ENCODE data around the gene PTPRF. TPM values are rescaled to one million over a fixed set of nuclear protein-coding genes. Genes with fewer than 3 reads are reported as not detected.

PTPRF gene
- total RNA-seq, 2 donors from 2014 or later, result 0.52 to 5.9 TPM

DNA sequence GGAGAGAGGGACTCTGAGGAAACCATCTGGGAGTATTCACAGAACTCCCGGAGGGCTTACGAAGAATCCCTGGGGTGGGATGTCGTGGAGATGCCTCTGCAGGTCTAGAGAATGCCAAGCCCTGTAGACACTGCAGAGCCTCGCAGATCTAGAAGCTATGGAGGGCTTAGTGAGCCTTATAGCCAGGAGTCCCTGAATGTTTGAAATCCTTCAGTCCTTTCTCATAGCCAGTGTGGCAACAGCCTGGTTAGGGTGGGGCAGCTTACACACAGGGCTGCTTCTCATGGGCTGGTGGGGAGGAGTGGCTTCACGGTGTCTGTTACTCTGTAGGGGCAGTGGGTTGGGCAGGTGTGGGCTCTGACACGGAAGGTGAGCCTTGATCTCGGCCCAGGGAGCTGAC lies 75.1 kb downstream of the PTPRF start:
- H3K4me1 Mint-ChIP-seq, result peaks cover 3% of the 10 kb centered on the region
- H3K27me3 Mint-ChIP-seq, result peaks cover 10% of the 10 kb centered on the region
- no peaks in the 10 kb centered on the region for H3K36me3 Mint-ChIP-seq (ENCODE audit: low read depth)
- no peak overlapping the region for H3K27ac Mint-ChIP-seq
- ATAC-seq (no peak), DNase-seq (no peak)
- H3K9me3 ChIP-seq (ENCODE audit: control insufficient read depth, low read length, poor library complexity, severe bottlenecking), result no peaks in the 10 kb centered on the region
- no peak overlapping the region for H3K4me3 Mint-ChIP-seq

- H3K36me3 Mint-ChIP-seq (ENCODE audit: low read depth), result peaks cover 5% of the 10 kb centered on the region
- H3K9me3 ChIP-seq (ENCODE audit: control insufficient read depth, low read length, poor library complexity, severe bottlenecking), result no peaks in the 10 kb centered on the region
- peaks cover 2% of the 10 kb centered on the region for H3K4me1 Mint-ChIP-seq
- ATAC-seq (no peak), DNase-seq (no peak)
- no peak overlapping the region for H3K4me3 Mint-ChIP-seq
- no peak overlapping the region for H3K27ac Mint-ChIP-seq
- H3K27me3 Mint-ChIP-seq, result peaks cover 19% of the 10 kb centered on the region
Observed at GRCh38 chr1:43606624-43607023, 75.9 kb downstream of the PTPRF start.

- Mint-ChIP-seq H3K27ac (no peak overlapping the region), H3K4me3 (no peak overlapping the region), H3K4me1 (peaks cover 7% of the 10 kb centered on the region), H3K36me3 (ENCODE audit: low read depth) (peaks cover 5% of the 10 kb centered on the region), H3K27me3 (peaks cover 29% of the 10 kb centered on the region)
- DNase-seq, result no peak
- no peaks in the 10 kb centered on the region for H3K9me3 ChIP-seq (ENCODE audit: control insufficient read depth, low read length, poor library complexity, severe bottlenecking)
- no peak for ATAC-seq
Observed at GRCh38 chr1:43608827-43609226, 78.1 kb downstream of the PTPRF start.

GRCh38 chr1:43610339-43610738 lies 79.7 kb downstream of the PTPRF start:
- H3K27ac Mint-ChIP-seq, result no peak overlapping the region
- H3K9me3 ChIP-seq (ENCODE audit: control insufficient read depth, low read length, poor library complexity, severe bottlenecking), result no peaks in the 10 kb centered on the region
- H3K27me3 Mint-ChIP-seq, result peaks cover 29% of the 10 kb centered on the region
- H3K36me3 Mint-ChIP-seq (ENCODE audit: low read depth), result peaks cover 5% of the 10 kb centered on the region
- peaks cover 7% of the 10 kb centered on the region for H3K4me1 Mint-ChIP-seq
- H3K4me3 Mint-ChIP-seq, result no peak overlapping the region
- DNase-seq (no peak), ATAC-seq (no peak)

DNA sequence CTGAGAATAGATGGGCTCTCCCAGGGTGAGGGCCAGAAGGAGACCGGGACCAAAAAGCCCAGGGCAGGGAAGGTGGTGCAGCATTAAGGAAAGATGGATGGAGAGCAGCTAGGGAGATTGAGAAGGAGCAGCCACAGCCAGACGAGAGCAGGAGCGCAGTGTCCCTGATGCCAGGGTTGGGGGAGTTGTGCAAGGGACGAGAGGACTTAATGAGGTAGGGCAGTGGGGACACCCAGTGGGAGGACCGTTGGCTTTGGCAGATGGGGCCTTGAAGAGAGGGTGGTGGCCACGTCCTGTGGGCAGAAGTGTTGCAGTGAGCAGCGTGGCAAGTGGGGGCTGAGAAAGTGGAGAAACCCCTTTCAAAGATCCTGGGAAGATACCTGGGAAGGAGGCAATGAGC lies 81.3 kb downstream of the PTPRF start:
- no peaks in the 10 kb centered on the region for H3K9me3 ChIP-seq (ENCODE audit: control insufficient read depth, low read length, poor library complexity, severe bottlenecking)
- no peak for ATAC-seq
- no peak overlapping the region for H3K27ac Mint-ChIP-seq
- peaks cover 7% of the 10 kb centered on the region for H3K4me1 Mint-ChIP-seq
- DNase-seq, result no peak
- peaks cover 5% of the 10 kb centered on the region for H3K36me3 Mint-ChIP-seq (ENCODE audit: low read depth)
- peaks cover 39% of the 10 kb centered on the region for H3K27me3 Mint-ChIP-seq
- H3K4me3 Mint-ChIP-seq, result no peak overlapping the region

DNA sequence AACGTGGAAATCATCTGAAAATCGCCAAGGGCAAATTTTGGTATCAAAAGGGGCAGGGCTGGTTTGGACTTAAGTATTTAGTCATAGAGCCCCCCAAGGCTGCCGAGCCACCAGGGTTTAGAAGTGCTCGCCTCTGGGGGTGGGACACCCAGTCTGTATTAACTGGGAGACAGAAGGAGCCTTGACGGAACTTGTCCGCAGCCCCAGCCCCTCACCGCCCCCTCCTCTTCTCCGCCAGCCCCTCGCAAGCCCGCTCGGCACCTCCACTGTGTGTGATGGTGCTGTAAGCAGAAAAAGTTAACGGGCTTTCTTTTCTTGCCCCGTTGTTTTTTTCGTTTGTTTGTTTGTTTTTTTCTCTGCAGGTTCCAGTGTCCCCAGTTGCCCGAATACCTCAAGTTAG lies 81.7 kb downstream of the PTPRF start:
- Mint-ChIP-seq H3K4me1 (peaks cover 7% of the 10 kb centered on the region), H3K4me3 (no peak overlapping the region), H3K27ac (no peak overlapping the region), H3K36me3 (ENCODE audit: low read depth) (peaks cover 5% of the 10 kb centered on the region), H3K27me3 (peaks cover 39% of the 10 kb centered on the region)
- ATAC-seq (no peak), DNase-seq (no peak)
- no peaks in the 10 kb centered on the region for H3K9me3 ChIP-seq (ENCODE audit: control insufficient read depth, low read length, poor library complexity, severe bottlenecking)

DNA sequence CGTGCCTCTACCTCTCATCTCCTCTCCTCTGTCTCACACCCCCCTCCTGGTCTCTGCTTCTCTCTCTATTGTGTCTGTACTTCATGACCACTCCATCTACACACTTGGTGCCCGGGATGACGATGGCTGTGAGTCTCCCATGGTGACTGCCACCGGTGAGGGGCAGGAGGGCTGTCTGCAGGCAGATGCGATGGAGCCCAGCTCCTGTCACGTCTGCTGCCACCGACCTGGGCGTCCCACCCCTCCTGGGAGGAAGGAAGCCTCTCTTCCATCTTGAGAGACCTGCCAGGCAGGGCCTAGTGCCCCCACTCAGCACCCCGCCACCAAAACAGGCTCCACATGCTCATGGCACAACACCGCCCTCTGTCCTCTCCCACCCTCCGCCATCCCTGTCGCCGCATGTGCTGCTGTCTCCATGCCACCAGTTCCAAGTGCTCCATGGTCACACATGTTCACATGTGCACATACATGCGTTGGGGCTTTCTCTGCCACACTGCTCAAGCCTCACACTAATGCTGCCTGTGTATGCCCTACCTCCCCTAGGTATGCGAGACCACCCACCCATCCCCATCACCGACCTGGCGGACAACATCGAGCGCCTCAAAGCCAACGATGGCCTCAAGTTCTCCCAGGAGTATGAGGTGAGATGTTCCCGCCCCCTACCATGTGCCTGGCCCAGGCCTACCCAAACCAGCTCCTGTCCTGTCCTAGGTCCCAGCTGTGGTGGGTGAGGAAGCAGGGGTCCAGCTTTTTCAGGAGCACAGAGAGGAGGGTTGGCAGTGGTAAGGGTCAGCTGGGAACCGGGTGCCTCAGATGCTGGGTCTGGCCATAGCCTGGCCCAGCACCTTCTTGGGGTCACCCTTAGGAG lies 82.6 kb downstream of the PTPRF start:
- peaks cover 5% of the 10 kb centered on the region for H3K36me3 Mint-ChIP-seq (ENCODE audit: low read depth)
- no peak overlapping the region for H3K27ac Mint-ChIP-seq
- no peaks in the 10 kb centered on the region for H3K9me3 ChIP-seq (ENCODE audit: control insufficient read depth, low read length, poor library complexity, severe bottlenecking)
- DNase-seq (no peak), ATAC-seq (no peak)
- no peak overlapping the region for H3K4me3 Mint-ChIP-seq
- H3K27me3 Mint-ChIP-seq, result peaks cover 39% of the 10 kb centered on the region
- H3K4me1 Mint-ChIP-seq, result peaks cover 7% of the 10 kb centered on the region

- peaks cover 7% of the 10 kb centered on the region for H3K4me1 Mint-ChIP-seq
- H3K9me3 ChIP-seq (ENCODE audit: control insufficient read depth, low read length, poor library complexity, severe bottlenecking), result no peaks in the 10 kb centered on the region
- H3K36me3 Mint-ChIP-seq (ENCODE audit: low read depth), result peaks cover 5% of the 10 kb centered on the region
- no peak overlapping the region for H3K4me3 Mint-ChIP-seq
- H3K27me3 Mint-ChIP-seq, result peaks cover 39% of the 10 kb centered on the region
- ATAC-seq (no peak), DNase-seq (no peak)
- no peak overlapping the region for H3K27ac Mint-ChIP-seq
Observed at GRCh38 chr1:43614211-43614610, 83.5 kb downstream of the PTPRF start.

- ATAC-seq (no peak), DNase-seq (no peak)
- Mint-ChIP-seq H3K27me3 (peaks cover 32% of the 10 kb centered on the region), H3K4me3 (no peak overlapping the region), H3K36me3 (ENCODE audit: low read depth) (peaks cover 5% of the 10 kb centered on the region), H3K27ac (no peak overlapping the region), H3K4me1 (peaks cover 7% of the 10 kb centered on the region)
- no peaks in the 10 kb centered on the region for H3K9me3 ChIP-seq (ENCODE audit: control insufficient read depth, low read length, poor library complexity, severe bottlenecking)
Observed at GRCh38 chr1:43614891-43615290, 84.2 kb downstream of the PTPRF start.

DNA sequence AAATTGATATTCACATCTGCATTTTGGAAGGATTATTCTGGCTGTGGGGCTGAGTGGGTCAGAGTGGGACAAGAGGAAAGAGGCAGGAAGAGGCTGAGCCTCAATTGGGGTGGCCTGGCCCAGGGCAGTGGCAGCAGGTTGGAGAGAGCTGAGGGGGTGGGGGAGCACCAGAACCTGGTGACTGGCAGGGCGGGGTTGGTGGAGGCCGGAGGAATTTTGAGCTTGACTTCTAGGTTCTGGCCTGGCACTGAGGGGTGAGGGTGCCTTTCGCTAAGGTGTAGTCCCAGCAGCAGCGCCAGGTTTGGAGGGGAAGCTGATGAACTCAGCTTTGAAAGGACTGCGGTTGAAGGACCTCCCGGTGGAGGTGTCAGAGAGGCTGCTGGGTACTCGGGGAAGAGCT lies 85.7 kb downstream of the PTPRF start:
- ATAC-seq, result no peak
- peaks cover 23% of the 10 kb centered on the region for H3K27me3 Mint-ChIP-seq
- H3K9me3 ChIP-seq (ENCODE audit: control insufficient read depth, low read length, poor library complexity, severe bottlenecking), result no peaks in the 10 kb centered on the region
- H3K27ac Mint-ChIP-seq, result peak overlapping the region; percentile 83
- DNase-seq, result no peak
- H3K4me3 Mint-ChIP-seq, result no peak overlapping the region
- peaks cover 7% of the 10 kb centered on the region for H3K4me1 Mint-ChIP-seq
- peaks cover 1% of the 10 kb centered on the region for H3K36me3 Mint-ChIP-seq (ENCODE audit: low read depth)

DNA sequence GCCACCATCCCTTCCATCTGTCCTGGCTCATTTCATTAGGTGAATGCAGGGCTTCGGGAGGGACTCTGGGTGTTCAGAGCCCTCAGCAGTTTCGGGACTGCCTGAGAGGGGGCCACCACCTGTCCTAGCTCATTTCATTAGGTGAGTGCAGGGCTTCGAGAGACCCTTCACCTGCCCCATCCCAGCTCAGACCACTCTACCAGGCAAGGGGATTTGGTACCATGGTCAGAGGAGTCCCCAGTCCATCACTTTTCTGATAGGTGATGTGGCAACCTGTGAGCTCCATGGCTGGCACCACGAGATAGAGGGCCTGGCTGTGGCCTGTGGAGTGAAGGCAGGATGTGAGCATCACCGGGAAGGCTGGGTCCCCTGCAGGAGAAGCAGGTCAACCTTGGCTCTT lies 86.3 kb downstream of the PTPRF start:
- Mint-ChIP-seq H3K27ac (no peak overlapping the region), H3K36me3 (ENCODE audit: low read depth) (no peaks in the 10 kb centered on the region), H3K4me3 (no peak overlapping the region), H3K27me3 (peaks cover 17% of the 10 kb centered on the region), H3K4me1 (peaks cover 6% of the 10 kb centered on the region)
- no peaks in the 10 kb centered on the region for H3K9me3 ChIP-seq (ENCODE audit: control insufficient read depth, low read length, poor library complexity, severe bottlenecking)
- no peak for DNase-seq
- no peak for ATAC-seq

- peaks cover 13% of the 10 kb centered on the region for H3K27me3 Mint-ChIP-seq
- H3K36me3 Mint-ChIP-seq (ENCODE audit: low read depth), result no peaks in the 10 kb centered on the region
- no peak overlapping the region for H3K4me3 Mint-ChIP-seq
- H3K9me3 ChIP-seq (ENCODE audit: control insufficient read depth, low read length, poor library complexity, severe bottlenecking), result no peaks in the 10 kb centered on the region
- peaks cover 5% of the 10 kb centered on the region for H3K4me1 Mint-ChIP-seq
- DNase-seq, result no peak
- no peak for ATAC-seq
- H3K27ac Mint-ChIP-seq, result no peak overlapping the region
Observed at GRCh38 chr1:43617668-43618067, 87.0 kb downstream of the PTPRF start.

- H3K4me3 Mint-ChIP-seq, result no peak overlapping the region
- peaks cover 10% of the 10 kb centered on the region for H3K27me3 Mint-ChIP-seq
- no peaks in the 10 kb centered on the region for H3K9me3 ChIP-seq (ENCODE audit: control insufficient read depth, low read length, poor library complexity, severe bottlenecking)
- H3K4me1 Mint-ChIP-seq, result peaks cover 2% of the 10 kb centered on the region
- ATAC-seq (no peak), DNase-seq (no peak)
- no peak overlapping the region for H3K27ac Mint-ChIP-seq
- no peaks in the 10 kb centered on the region for H3K36me3 Mint-ChIP-seq (ENCODE audit: low read depth)
Observed at GRCh38 chr1:43618521-43619313, 88.0 kb downstream of the PTPRF start.

Data from T-helper 17 cell (primary cell).